NT2/D1 (cell line): ENCODE data around the gene STEEP1.

Experiments used
- SUZ12 ChIP-seq: IDR thresholded peaks from 2 replicates; pipeline ENCODE4 v1.6.1; 2011; ENCODE audit not compliant: insufficient read length, insufficient read depth; ENCODE audit errors: extremely low read depth
- YY1 ChIP-seq: IDR thresholded peaks from 2 replicates; pipeline ENCODE4 v1.6.1; 2011; ENCODE audit not compliant: insufficient read length, insufficient read depth
- ZNF274 ChIP-seq: IDR thresholded peaks from 2 replicates; pipeline ENCODE4 v1.6.1; 2011; ENCODE audit warnings: mild to moderate bottlenecking, low read depth, low read length

DNA sequence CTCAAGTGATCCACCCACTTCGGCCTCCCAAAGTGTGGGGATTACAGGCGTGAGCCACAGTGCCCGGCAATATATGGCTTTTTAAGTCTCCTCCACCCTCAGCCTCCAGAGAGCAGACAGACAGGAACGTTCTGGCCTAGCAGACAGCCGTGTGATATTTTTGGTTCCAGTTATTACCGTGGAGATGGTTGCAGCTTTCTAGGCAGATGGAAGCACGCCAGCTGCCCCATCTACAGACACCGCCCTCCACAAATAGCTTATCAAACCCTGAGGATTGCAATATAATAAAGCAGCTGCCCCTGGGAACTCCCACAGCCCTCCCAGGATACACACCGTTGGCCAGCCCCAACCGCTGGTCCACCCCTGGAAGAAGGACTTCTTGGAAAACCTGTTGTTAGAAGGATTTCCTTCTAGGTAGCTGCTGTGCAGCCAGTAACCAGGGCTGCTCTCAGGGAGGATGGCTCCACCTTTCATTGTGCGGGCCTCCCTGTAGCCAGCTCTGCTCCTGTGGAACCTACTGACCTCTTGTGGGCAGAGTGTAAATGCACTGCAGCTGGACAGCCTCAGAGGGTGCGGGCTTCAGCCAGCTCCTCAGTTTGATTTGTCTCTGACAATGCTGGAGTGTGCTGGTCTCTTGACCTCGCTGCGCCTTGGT is 52.9 kb downstream of the STEEP1 start:
- no peak for TF ChIP-seq ZNF274
- TF ChIP-seq SUZ12 = no peak
- no peak for TF ChIP-seq YY1
